HepG2 (cell line): Measurements from ENCODE around the gene AP3M1. TPM values are rescaled to one million over a fixed set of nuclear protein-coding genes. Genes with fewer than 3 reads are reported as not detected.

Experiments
- ATRX ChIP-seq: sonication (generic); formaldehyde crosslinking; IDR thresholded peaks from 2 replicates; pipeline ENCODE4 v1.4.0; 2020; ENCODE audit warnings: missing genetic modification reagents, borderline replicate concordance
- CREBL2 ChIP-seq: sonication (generic); formaldehyde crosslinking; IDR thresholded peaks from 2 replicates; pipeline ENCODE4 v1.8.1; 2023; ENCODE audit warnings: missing genetic modification reagents, mild to moderate bottlenecking, borderline replicate concordance
- ERF ChIP-seq: IDR thresholded peaks from 2 replicates; pipeline ENCODE4 v1.6.1; 2018; ENCODE audit warnings: missing biosample characterization, missing genetic modification reagents
- GFI1 ChIP-seq: sonication (generic); formaldehyde crosslinking; IDR thresholded peaks from 2 replicates; pipeline ENCODE4 v1.5.0; 2020; ENCODE audit warnings: missing genetic modification reagents, mild to moderate bottlenecking, borderline replicate concordance
- GMEB2 ChIP-seq: IDR thresholded peaks from 2 replicates; pipeline ENCODE4 v1.6.1; 2016; ENCODE audit warnings: missing biosample characterization, missing genetic modification reagents, low read depth
- MTF1 ChIP-seq: sonication (generic); formaldehyde crosslinking; IDR thresholded peaks from 2 replicates; pipeline ENCODE4 v1.5.0; 2020; ENCODE audit warnings: missing genetic modification reagents
- RCOR2 ChIP-seq: IDR thresholded peaks from 2 replicates; pipeline ENCODE4 v1.6.1; 2016; ENCODE audit warnings: missing biosample characterization, missing genetic modification reagents
- RFX1 ChIP-seq: fragments of 450-650 bp; IDR thresholded peaks from 2 replicates; pipeline ENCODE4 v1.6.1; 2017
- SIX4 ChIP-seq: sonication (generic); formaldehyde crosslinking; IDR thresholded peaks from 2 replicates; pipeline ENCODE4 v1.4.0; 2020; ENCODE audit warnings: missing genetic modification reagents
- SRSF9 ChIP-seq: fragments of 200-400 bp; formaldehyde crosslinking; IDR thresholded peaks from 2 replicates; pipeline ENCODE4 v1.6.1; 2018; ENCODE audit warnings: borderline replicate concordance, mild to moderate bottlenecking, low read depth, low read length; ENCODE audit not compliant: insufficient read depth, poor library complexity, severe bottlenecking
- SRY ChIP-seq: sonication (generic); formaldehyde crosslinking; IDR thresholded peaks from 2 replicates; pipeline ENCODE4 v1.8.0; 2022; ENCODE audit warnings: mild to moderate bottlenecking, missing genetic modification reagents
- YEATS2 ChIP-seq: sonication (generic); formaldehyde crosslinking; IDR thresholded peaks from 2 replicates; pipeline ENCODE4 v1.4.0; 2020; ENCODE audit warnings: missing genetic modification reagents, borderline replicate concordance
- ZBTB40 ChIP-seq, 2 experiments: fragments of 450-650 bp in 1 of 2; sonication (generic) in 1 of 2; formaldehyde crosslinking in 1 of 2; IDR thresholded peaks; 2 replicates each; pipeline versions ENCODE4 v1.6.1 to v1.8.0; 2016 to 2022; ENCODE audit warnings: antibody characterized with exemption in 1 of 2, mild to moderate bottlenecking in 1 of 2, missing genetic modification reagents in 1 of 2
- ZNF20 ChIP-seq: sonication (generic); formaldehyde crosslinking; IDR thresholded peaks from 2 replicates; pipeline ENCODE4 v1.4.0; 2020; ENCODE audit warnings: mild to moderate bottlenecking, moderate library complexity, missing genetic modification reagents
- ZNF235 ChIP-seq: sonication (generic); formaldehyde crosslinking; IDR thresholded peaks from 2 replicates; pipeline ENCODE4 v1.8.1; 2023; ENCODE audit warnings: mild to moderate bottlenecking, missing genetic modification reagents, borderline replicate concordance
- ZNF331 ChIP-seq: sonication (generic); formaldehyde crosslinking; IDR thresholded peaks from 2 replicates; pipeline ENCODE4 v1.4.0; 2020; ENCODE audit warnings: missing genetic modification reagents
- ZNF383 ChIP-seq: sonication (generic); formaldehyde crosslinking; IDR thresholded peaks from 2 replicates; pipeline ENCODE4 v1.4.0; 2020; ENCODE audit warnings: missing genetic modification reagents, mild to moderate bottlenecking, borderline replicate concordance
- ZNF501 ChIP-seq: sonication (generic); formaldehyde crosslinking; IDR thresholded peaks from 2 replicates; pipeline ENCODE4 v1.5.1; 2020; ENCODE audit warnings: mild to moderate bottlenecking, moderate library complexity, missing genetic modification reagents
- ZNF747 ChIP-seq: sonication (generic); formaldehyde crosslinking; IDR thresholded peaks from 2 replicates; pipeline ENCODE4 v1.8.1; 2023; ENCODE audit warnings: missing genetic modification reagents, mild to moderate bottlenecking, borderline replicate concordance
- polyA plus RNA-seq, 8 experiments: library from polyadenylated mRNA; depleted of rRNA in 3 of 8; stranded (reverse) in 7 of 8; unstranded in 1 of 8; fragments of >200 nt; fragmentation: Illumina TruSeq in 4 of 8; extraction: Trizol in 4 of 8; gene quantifications; 2 replicates each; pipeline versions ENCODE4 v1.2.1 to v1.2.3, GENCODE V29; 2011 to 2016; ENCODE audit warnings: low read depth in 4 of 8, missing spikeins in 1 of 8, mixed read lengths in 1 of 8; ENCODE audit not compliant: insufficient read depth in 1 of 8
- total RNA-seq, 5 experiments: library from RNA; depleted of rRNA; stranded (reverse); fragments of >200 nt; fragmentation: Illumina TruSeq; extraction: Trizol; gene quantifications; 2 replicates each; pipeline ENCODE4 v1.2.3, GENCODE V29; 2016; ENCODE audit warnings: low read depth in 1 of 5

AP3M1 gene
- total and polyA plus RNA-seq, 2 of the 13 experiments (the other 11 are each of a cell fraction or from before 2014, with no cell fraction given) = 29.0 to 31.6 TPM

- no peak for TF ChIP-seq ZBTB40 (IDR thresholded peaks at IDR 0.05)
- 0 out of 2 replicates have a peak, but pooled peaks have one; percentile 37 for TF ChIP-seq ZBTB40 (CRISPR knock-in tag; IDR thresholded peaks at IDR 0.05)
- peak; percentile 57; the same call in 1 of the 2 replicates for TF ChIP-seq YEATS2 (CRISPR knock-in tag)
- 0 out of 2 replicates have a peak, but pooled peaks have one; percentile 25 for TF ChIP-seq SRY (CRISPR knock-in tag)
- 0 out of 2 replicates have a peak, but pooled peaks have one; percentile 18 for TF ChIP-seq ZNF235 (CRISPR knock-in tag)
- no peak for TF ChIP-seq ZNF383 (CRISPR knock-in tag)
- TF ChIP-seq CREBL2 = no peak
- TF ChIP-seq ZNF747 (CRISPR knock-in tag) = 0 out of 2 replicates have a peak, but pooled peaks have one; percentile 69
- 0 out of 2 replicates have a peak, but pooled peaks have one; percentile 24 for TF ChIP-seq GFI1 (CRISPR knock-in tag)
- no peak for TF ChIP-seq ERF (CRISPR knock-in tag)
- TF ChIP-seq ZNF20 (CRISPR knock-in tag) = no peak
- no peak for TF ChIP-seq ZNF331 (CRISPR knock-in tag)
- no peak for TF ChIP-seq GMEB2 (CRISPR knock-in tag)
- TF ChIP-seq RCOR2 (CRISPR knock-in tag) = no peak
- no peak for TF ChIP-seq SRSF9
- TF ChIP-seq RFX1 = no peak
- no peak for TF ChIP-seq MTF1 (CRISPR knock-in tag)
- TF ChIP-seq ATRX (CRISPR knock-in tag) = no peak
- no peak for TF ChIP-seq SIX4 (CRISPR knock-in tag)
- peak; percentile 86; the same call in 1 of the 2 replicates for TF ChIP-seq ZNF501
Observed at GRCh38 chr10:74150204-74150989, at the start of gene AP3M1 (continued).
